ENCODE data around the gene ZGPAT.

ZGPAT gene

DNA sequence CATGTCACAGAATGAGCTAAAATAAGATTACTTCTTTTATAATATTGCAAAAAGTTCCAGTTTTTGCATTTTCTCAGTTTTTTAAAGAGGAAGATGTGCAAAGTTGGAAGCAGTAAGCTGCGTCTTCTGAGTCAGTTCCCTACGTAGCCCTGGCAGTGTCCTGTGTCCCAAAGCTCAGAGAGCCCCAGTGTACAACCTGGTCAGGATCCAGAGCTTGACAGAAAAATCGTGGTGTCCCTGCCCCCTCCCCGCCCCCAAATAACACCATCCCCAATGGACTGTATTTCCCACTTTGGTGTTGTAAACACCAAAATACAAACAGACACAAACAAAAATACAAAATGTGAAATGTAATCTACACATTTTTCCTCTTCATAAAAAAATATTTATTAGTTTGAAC, 36.3 kb downstream of the ZGPAT start:
- no peak overlapping the region for H3K27ac ChIP-seq (ENCODE audit: low read depth, low read length)
- peaks cover 9% of the 10 kb centered on the region for H3K79me2 ChIP-seq (ENCODE audit: control insufficient read depth, insufficient read depth, low read length, unreplicated experiment)
- H2AFZ ChIP-seq (ENCODE audit: low read length, unreplicated experiment), result no peak overlapping the region
- peaks cover 9% of the 10 kb centered on the region for H3K4me1 ChIP-seq (ENCODE audit: control insufficient read depth, insufficient read depth, low read length, unreplicated experiment)
- no peaks in the 10 kb centered on the region for H3K27me3 ChIP-seq (ENCODE audit: insufficient read depth, low read length)
- H3K4me3 ChIP-seq (ENCODE audit: low read depth, low read length), result no peak overlapping the region
- peaks cover 4% of the 10 kb centered on the region; the same call in 1 of the 2 replicates for H3K36me3 ChIP-seq (ENCODE audit: insufficient read depth, low read length)

DNA sequence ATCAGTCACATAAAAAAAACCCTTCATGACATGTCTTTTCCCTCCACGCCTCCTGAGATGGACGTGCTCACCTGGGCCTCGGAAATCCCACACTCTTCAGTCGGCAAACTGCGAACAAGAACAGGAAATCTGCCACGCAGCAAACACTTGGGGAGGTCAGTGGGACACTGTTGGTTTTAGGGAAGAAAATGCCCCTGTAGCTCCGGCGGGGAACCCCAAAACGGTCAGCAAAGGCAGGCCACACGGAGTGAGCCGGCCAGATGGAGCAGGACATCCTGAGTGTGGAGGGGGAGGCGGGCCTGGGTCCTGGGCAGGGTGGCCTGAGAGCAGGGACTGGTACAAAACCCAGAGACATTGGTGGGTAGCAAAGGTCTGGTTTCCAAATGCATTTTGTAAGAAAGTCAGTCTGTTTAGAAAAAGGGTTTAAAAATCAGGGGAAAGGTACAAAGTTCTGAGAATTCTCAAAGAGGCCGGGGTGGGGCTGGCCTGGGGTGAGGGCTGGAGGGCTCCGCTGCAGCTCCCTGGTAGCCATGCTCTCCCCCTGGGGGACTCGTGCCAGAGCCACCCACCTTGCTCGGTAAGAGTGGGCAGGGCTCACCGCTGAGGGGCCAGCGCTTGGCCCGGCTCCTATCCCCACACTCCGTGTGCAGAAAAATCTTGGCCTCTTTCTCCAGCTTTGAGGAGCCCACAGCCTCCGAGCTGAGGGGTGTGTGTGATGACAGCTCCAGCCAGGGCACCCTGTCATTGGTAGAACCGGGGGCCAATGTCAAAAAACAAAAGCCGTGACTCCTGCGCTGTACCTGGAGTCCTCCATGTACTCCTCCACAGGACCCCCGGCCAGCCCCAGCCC, 37.0 kb downstream of the ZGPAT start:
- Histone ChIP-seq H3K79me2 (ENCODE audit: control insufficient read depth, insufficient read depth, low read length, unreplicated experiment) (peaks cover 9% of the 10 kb centered on the region), H3K4me3 (ENCODE audit: low read depth, low read length) (no peak overlapping the region), H3K4me1 (ENCODE audit: control insufficient read depth, insufficient read depth, low read length, unreplicated experiment) (peaks cover 9% of the 10 kb centered on the region), H2AFZ (ENCODE audit: low read length, unreplicated experiment) (no peak overlapping the region), H3K27me3 (ENCODE audit: insufficient read depth, low read length) (no peaks in the 10 kb centered on the region), H3K36me3 (ENCODE audit: insufficient read depth, low read length) (peaks cover 4% of the 10 kb centered on the region; the same call in 1 of the 2 replicates), H3K27ac (ENCODE audit: low read depth, low read length) (no peak overlapping the region)

DNA sequence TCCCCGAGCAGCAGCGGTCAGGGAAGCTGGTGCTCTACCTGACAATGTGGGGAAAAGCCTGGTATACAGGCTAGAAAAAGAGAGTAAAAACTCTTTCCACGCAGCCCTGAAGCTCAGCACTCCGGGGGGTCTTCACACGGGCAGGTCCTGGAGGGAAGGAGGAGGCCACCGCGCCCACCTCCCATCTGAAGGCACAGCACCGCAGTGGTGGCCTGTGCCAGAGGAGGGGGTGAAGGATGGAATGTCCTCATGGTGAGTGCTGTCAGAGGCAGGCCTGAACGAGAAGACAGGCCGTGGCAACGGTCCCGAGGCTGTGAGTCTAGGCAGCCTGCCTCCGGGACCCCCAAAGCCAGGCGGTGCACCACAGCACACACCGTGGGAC, 37.6 kb downstream of the ZGPAT start:
- Histone ChIP-seq H3K79me2 (ENCODE audit: control insufficient read depth, insufficient read depth, low read length, unreplicated experiment) (peaks cover 9% of the 10 kb centered on the region), H3K4me3 (ENCODE audit: low read depth, low read length) (no peak overlapping the region), H3K36me3 (ENCODE audit: insufficient read depth, low read length) (peaks cover 4% of the 10 kb centered on the region; the same call in 1 of the 2 replicates), H3K27me3 (ENCODE audit: insufficient read depth, low read length) (no peaks in the 10 kb centered on the region), H3K4me1 (ENCODE audit: control insufficient read depth, insufficient read depth, low read length, unreplicated experiment) (peaks cover 9% of the 10 kb centered on the region), H3K27ac (ENCODE audit: low read depth, low read length) (no peak overlapping the region), H2AFZ (ENCODE audit: low read length, unreplicated experiment) (no peak overlapping the region)

DNA sequence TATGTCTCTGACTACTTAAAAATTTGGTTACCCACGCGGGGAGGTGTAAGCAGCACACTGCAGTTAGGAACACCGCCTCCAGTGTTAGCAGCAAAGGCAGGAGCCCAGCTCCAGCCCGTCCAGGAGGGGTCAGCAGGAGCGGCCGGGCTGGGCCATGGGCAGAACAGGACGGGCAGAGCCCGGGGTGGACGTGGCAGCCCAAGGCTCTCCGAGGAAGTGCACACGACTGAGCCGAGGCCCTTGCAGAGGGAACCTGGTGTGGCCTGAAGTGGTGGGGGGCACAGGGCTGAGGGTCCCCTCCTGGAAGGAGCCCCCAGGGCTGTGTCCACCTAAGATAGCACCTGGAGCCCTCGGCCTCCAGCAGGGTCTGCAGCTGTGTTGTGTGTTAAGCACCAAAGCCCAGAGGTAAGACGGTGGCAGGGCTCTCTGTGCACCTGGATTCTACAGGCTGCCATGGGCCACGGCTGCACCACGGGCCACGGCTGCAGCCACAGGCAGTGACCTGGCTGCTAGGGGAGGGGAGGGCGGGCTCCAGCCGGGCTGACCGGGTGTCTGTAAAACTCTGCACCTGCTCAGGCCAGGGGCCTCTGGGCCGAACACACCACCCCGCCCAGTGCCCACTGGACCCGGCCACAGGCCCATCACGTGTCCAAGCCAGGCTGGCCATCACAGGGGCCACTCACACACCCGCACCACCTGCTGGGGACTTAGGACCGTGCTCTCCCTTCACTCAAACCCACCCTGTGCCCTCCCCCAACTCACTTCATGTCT, 38.3 kb downstream of the ZGPAT start:
- H3K4me1 ChIP-seq (ENCODE audit: control insufficient read depth, insufficient read depth, low read length, unreplicated experiment), result peaks cover 9% of the 10 kb centered on the region
- peaks cover 8% of the 10 kb centered on the region for H3K79me2 ChIP-seq (ENCODE audit: control insufficient read depth, insufficient read depth, low read length, unreplicated experiment)
- no peak overlapping the region for H3K27ac ChIP-seq (ENCODE audit: low read depth, low read length)
- no peak overlapping the region for H2AFZ ChIP-seq (ENCODE audit: low read length, unreplicated experiment)
- no peak overlapping the region for H3K4me3 ChIP-seq (ENCODE audit: low read depth, low read length)
- H3K36me3 ChIP-seq (ENCODE audit: insufficient read depth, low read length), result peaks cover 4% of the 10 kb centered on the region; the same call in 1 of the 2 replicates
- H3K27me3 ChIP-seq (ENCODE audit: insufficient read depth, low read length), result no peaks in the 10 kb centered on the region

DNA sequence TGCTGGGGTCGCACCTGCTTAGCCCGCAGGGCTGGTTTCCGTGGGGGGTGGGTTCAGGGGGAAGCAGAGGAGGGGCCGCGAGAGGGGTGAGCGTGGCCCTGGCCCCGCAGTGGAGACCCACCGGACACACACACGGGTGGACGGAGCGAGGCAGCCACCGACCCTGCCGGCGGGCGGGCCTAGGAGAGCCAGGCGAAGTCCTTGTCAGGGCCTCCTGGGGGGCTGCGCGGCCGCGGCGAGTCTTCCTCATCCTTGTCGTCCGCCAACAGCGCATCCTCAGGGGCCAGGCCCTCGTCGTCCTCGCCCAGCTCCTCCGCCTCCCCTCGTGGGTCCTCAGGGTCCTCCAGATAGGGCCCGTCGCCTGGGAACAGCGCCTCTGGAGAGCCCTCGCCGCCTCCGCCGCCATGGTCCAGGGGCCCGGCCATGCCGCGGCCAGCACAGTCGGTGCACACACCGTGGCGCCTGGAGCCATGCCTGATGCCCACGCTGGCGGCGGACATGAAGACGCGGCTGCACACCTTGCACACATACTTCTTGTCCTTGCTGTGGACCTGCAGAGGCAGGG, 39.0 kb downstream of the ZGPAT start:
- H3K27me3 ChIP-seq (ENCODE audit: insufficient read depth, low read length), result no peaks in the 10 kb centered on the region
- no peak overlapping the region for H3K27ac ChIP-seq (ENCODE audit: low read depth, low read length)
- no peak overlapping the region for H2AFZ ChIP-seq (ENCODE audit: low read length, unreplicated experiment)
- no peak overlapping the region for H3K4me3 ChIP-seq (ENCODE audit: low read depth, low read length)
- peaks cover 3% of the 10 kb centered on the region for H3K4me1 ChIP-seq (ENCODE audit: control insufficient read depth, insufficient read depth, low read length, unreplicated experiment)
- peaks cover 2% of the 10 kb centered on the region for H3K79me2 ChIP-seq (ENCODE audit: control insufficient read depth, insufficient read depth, low read length, unreplicated experiment)
- peaks cover 4% of the 10 kb centered on the region; the same call in 1 of the 2 replicates for H3K36me3 ChIP-seq (ENCODE audit: insufficient read depth, low read length)

DNA sequence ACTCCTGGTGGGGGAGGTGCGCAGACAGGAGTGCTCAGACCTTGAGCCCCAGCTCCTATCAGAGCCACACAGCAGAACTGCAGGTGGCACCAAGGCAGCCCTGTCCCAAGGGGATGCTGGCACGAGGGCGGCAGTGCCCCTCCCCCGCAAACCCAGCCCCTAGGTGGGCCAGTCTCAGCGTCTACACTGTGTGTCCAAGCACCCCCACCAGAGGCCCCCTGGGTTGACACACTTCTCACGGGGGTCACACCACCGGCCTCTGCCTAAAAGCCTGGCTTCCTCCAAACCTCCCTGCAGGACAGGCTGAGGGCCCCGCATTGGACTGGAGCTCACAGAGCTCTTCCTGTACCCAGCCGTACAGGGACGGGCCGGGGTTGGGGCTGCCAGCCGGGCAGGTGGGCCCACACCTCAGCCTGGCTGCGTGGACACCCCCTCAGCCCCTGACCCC, 39.8 kb downstream of the ZGPAT start:
- Histone ChIP-seq H3K4me3 (ENCODE audit: low read depth, low read length) (no peak overlapping the region), H2AFZ (ENCODE audit: low read length, unreplicated experiment) (no peak overlapping the region), H3K27me3 (ENCODE audit: insufficient read depth, low read length) (no peaks in the 10 kb centered on the region), H3K79me2 (ENCODE audit: control insufficient read depth, insufficient read depth, low read length, unreplicated experiment) (no peaks in the 10 kb centered on the region), H3K4me1 (ENCODE audit: control insufficient read depth, insufficient read depth, low read length, unreplicated experiment) (no peaks in the 10 kb centered on the region), H3K36me3 (ENCODE audit: insufficient read depth, low read length) (peaks cover 2% of the 10 kb centered on the region; the same call in 1 of the 2 replicates), H3K27ac (ENCODE audit: low read depth, low read length) (no peak overlapping the region)

DNA sequence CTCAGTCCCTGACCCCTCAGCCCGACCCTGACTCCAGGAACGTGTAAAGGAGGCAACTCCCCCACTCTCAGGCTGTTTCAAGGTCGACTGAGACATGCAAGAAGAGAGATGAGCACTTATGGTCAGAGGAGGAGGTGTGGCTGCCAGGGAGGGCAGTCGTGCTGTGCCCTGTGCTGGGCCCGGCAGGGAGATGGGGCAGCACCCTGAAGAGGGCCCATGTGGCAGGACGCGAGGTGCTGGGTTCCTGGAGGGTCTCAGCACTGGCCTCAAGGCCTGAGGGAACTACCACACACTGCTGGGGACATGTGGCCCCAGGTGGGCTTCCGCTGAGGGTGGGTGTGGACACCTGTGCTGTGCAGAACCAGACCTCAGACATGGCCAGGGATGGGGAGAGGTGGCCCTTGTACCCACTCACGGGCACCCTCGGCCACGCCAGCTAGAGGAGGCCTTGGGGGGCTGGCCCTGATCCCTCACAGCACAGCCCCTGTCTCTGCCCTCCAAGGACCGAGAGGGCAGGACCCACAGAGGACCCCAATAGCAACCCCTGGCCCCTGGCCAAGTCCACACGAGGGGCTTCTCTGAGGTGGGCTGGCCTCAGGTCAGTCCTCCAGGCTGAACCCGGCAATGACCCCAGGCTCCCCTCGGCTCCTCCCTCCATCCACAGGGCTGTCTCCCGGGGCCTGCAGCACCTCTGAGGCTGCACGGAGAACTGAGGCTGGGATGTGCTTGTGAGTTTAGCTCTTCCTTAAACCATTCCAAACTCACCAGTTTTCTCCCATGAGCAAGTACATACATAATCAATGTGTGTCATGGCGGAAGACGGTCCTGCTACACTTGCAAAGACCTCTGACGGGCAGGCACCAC, 40.5 kb downstream of the ZGPAT start:
- no peaks in the 10 kb centered on the region for H3K4me1 ChIP-seq (ENCODE audit: control insufficient read depth, insufficient read depth, low read length, unreplicated experiment)

DNA sequence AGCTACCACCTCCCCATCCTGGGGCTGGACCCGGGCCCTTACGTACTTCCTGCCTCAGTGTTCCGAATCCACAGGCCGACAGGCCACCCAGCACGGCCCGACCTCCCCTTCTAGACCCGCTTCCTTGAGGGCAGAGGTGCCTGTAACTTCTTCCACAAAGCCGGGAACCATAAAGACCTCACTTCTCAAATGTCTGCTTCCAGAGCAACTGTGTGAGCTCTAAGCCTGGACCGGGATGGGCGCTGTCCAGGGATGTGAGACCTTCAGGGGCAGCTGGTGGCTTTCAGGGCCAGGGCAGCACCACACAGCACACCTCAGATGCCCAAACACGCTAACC, 41.1 kb downstream of the ZGPAT start:
- Histone ChIP-seq H3K27ac (ENCODE audit: low read depth, low read length) (no peak overlapping the region), H3K79me2 (ENCODE audit: control insufficient read depth, insufficient read depth, low read length, unreplicated experiment) (no peaks in the 10 kb centered on the region), H3K4me3 (ENCODE audit: low read depth, low read length) (no peak overlapping the region), H2AFZ (ENCODE audit: low read length, unreplicated experiment) (no peak overlapping the region), H3K27me3 (ENCODE audit: insufficient read depth, low read length) (no peaks in the 10 kb centered on the region), H3K36me3 (ENCODE audit: insufficient read depth, low read length) (no peaks in the 10 kb centered on the region), H3K4me1 (ENCODE audit: control insufficient read depth, insufficient read depth, low read length, unreplicated experiment) (no peaks in the 10 kb centered on the region)

More for the DNA sequence above, 40.5 kb downstream of the ZGPAT start:
- H3K79me2 ChIP-seq (ENCODE audit: control insufficient read depth, insufficient read depth, low read length, unreplicated experiment), result no peaks in the 10 kb centered on the region
- H3K27me3 ChIP-seq (ENCODE audit: insufficient read depth, low read length), result no peaks in the 10 kb centered on the region
- H3K4me3 ChIP-seq (ENCODE audit: low read depth, low read length), result no peak overlapping the region
- no peak overlapping the region for H3K27ac ChIP-seq (ENCODE audit: low read depth, low read length)
- H2AFZ ChIP-seq (ENCODE audit: low read length, unreplicated experiment), result no peak overlapping the region
- no peaks in the 10 kb centered on the region for H3K36me3 ChIP-seq (ENCODE audit: insufficient read depth, low read length)

DNA sequence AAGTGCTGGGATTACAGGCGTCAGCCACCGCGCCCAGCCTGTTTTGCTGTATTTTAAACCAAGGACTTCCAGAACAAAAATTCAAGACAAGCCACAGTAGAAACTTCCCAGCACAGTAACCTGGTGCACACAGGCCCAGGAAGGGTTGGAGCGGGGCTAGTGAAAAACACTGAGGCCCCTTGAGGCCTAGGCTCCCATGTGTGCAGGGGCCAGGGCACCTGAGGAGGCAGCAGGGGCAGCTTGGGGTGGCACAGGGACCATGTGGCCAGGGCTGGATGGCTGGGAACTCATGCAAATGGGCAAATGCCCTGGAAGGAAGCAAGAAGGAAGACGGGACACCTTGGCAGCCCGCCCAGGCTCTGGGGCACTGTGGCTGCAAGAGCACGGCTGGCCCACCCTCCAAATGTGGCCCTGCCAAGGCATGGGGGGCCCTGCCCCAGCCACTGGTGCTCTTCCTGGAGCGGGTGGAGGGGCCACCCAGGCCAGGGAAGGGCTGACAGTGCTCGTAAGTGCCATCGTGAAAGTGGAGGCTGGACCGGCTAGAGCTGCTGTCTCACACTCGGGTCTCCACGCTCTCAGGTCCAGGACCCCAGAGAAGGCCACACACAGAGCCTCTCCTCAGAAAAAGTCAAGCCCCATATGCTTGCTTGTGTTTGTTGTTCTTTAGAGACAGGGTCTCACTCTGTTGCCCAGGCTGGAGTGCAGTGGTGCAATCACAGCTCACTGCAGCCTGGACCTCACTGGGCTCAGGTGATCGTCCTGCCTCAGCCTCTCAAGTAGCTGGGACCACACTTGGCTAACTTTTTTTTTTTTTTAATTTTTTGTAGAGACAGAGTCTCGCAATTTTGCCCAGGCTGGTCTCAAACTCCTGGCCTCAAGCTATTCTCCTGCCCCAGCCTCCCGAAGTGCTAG, 42.0 kb downstream of the ZGPAT start:
- H3K79me2 ChIP-seq (ENCODE audit: control insufficient read depth, insufficient read depth, low read length, unreplicated experiment), result no peaks in the 10 kb centered on the region
- no peak overlapping the region for H3K4me3 ChIP-seq (ENCODE audit: low read depth, low read length)
- H3K27me3 ChIP-seq (ENCODE audit: insufficient read depth, low read length), result no peaks in the 10 kb centered on the region
- no peak overlapping the region for H3K27ac ChIP-seq (ENCODE audit: low read depth, low read length)
- no peaks in the 10 kb centered on the region for H3K4me1 ChIP-seq (ENCODE audit: control insufficient read depth, insufficient read depth, low read length, unreplicated experiment)
- H2AFZ ChIP-seq (ENCODE audit: low read length, unreplicated experiment), result no peak overlapping the region
- no peaks in the 10 kb centered on the region for H3K36me3 ChIP-seq (ENCODE audit: insufficient read depth, low read length)
